ENCODE results near the gene GADD45B. TPM values are rescaled to one million over a fixed set of nuclear protein-coding genes. Genes with fewer than 3 reads are reported as not detected.

Gene GADD45B
- total RNA-seq, 1 experiment from 2014 or later = 16.2 TPM

DNA sequence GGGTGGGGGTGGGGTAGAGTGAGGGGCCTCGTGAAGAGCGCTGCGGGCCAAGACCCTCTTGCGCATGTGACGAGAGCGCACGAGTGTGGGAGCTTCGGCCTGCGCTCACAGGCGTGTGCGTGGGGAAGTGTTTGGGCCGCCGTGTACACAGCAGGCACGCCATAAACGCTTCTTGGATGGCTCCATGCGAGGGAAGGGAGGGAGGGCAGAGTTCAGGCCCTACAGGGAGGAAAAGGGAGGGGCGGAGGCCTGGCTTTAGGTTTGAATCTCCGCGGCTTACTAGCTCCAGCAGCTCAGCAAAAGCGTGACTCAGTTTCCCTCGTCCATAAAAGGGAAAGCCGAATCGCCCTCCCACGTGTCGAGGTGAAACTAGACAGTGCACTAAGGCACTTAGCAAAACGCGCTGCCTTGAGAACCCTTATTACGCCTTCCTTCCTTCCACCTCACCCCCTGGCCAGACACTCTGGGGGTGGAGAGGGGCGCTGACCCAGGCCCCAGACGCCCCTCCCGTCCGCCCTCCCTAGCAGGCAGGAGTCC is 12.5 kb downstream of the GADD45B start:
- WGBS (ENCODE audit: extremely low coverage, insufficient read length, low lambda C conversion rate) = no CpG with 5 or more reads among the region's 32 CpGs
- no peak overlapping the region for H3K9ac ChIP-seq (ENCODE audit: extremely low read depth, insufficient read length, low read length)
- no peak overlapping the region for H4K8ac ChIP-seq (replicated peaks; ENCODE audit: insufficient read length, low read depth, low read length)
- no peak overlapping the region for H2BK12ac ChIP-seq (ENCODE audit: insufficient read length, low read depth, low read length)
- Mint-ChIP-seq H3K9me3 (peaks cover 0 to 3% of the 10 kb centered on the region in 2 experiments; a peak in 3 of 5 replicates), H3K27me3 (ENCODE audit: low read depth) (peaks cover 63% of the 10 kb centered on the region), H3K4me1 (peaks cover 0 to 7% of the 10 kb centered on the region in 2 experiments; a peak in 2 of 4 replicates), H3K27ac (no peak overlapping the region), H3K36me3 (ENCODE audit: insufficient read depth in 1 of 3, low read depth in 3 of 3) (no peaks in the 10 kb centered on the region; a peak in 1 of 7 replicates), H3K4me3 (peak overlapping the region in 1 of 2 experiments; percentile 54; a peak in 1 of 5 replicates)
- no peak for DNase-seq
- no peak overlapping the region for H2BK5ac ChIP-seq (ENCODE audit: insufficient read length, low read length)
- H3K4me1 ChIP-seq (ENCODE audit: insufficient read depth, low read length) = no peaks in the 10 kb centered on the region
- no peak overlapping the region for H4K5ac ChIP-seq (ENCODE audit: insufficient read length, low read depth, low read length)
- H2BK15ac ChIP-seq (ENCODE audit: low read depth, low read length) = no peak overlapping the region
- H3K79me1 ChIP-seq (ENCODE audit: insufficient read depth, low read depth, low read length, poor library complexity, severe bottlenecking) = no peaks in the 10 kb centered on the region
- no peaks in the 10 kb centered on the region for H3K79me2 ChIP-seq (ENCODE audit: insufficient read depth, low read length)
- no peak overlapping the region for H2BK120ac ChIP-seq (ENCODE audit: low read depth, low read length, poor library complexity, severe bottlenecking)
- H3K4ac ChIP-seq (ENCODE audit: low read depth, low read length) = no peak overlapping the region
- H3K9me3 ChIP-seq (ENCODE audit: control insufficient read depth, low read depth, low read length) = no peaks in the 10 kb centered on the region
- H3K4me2 ChIP-seq (ENCODE audit: insufficient read depth, insufficient read length, low read length) = peak overlapping the region; percentile 30
- peaks cover 14% of the 10 kb centered on the region; the same call in 1 of the 2 replicates for H3K27me3 ChIP-seq (ENCODE audit: insufficient read depth, low read length)
- TF ChIP-seq, protein P1, sequence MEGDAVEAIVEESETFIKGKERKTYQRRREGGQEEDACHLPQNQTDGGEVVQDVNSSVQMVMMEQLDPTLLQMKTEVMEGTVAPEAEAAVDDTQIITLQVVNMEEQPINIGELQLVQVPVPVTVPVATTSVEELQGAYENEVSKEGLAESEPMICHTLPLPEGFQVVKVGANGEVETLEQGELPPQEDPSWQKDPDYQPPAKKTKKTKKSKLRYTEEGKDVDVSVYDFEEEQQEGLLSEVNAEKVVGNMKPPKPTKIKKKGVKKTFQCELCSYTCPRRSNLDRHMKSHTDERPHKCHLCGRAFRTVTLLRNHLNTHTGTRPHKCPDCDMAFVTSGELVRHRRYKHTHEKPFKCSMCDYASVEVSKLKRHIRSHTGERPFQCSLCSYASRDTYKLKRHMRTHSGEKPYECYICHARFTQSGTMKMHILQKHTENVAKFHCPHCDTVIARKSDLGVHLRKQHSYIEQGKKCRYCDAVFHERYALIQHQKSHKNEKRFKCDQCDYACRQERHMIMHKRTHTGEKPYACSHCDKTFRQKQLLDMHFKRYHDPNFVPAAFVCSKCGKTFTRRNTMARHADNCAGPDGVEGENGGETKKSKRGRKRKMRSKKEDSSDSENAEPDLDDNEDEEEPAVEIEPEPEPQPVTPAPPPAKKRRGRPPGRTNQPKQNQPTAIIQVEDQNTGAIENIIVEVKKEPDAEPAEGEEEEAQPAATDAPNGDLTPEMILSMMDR (conservative IDR thresholded peaks at IDR 0.05) = no peak
- H2AK5ac ChIP-seq (ENCODE audit: insufficient read length, low read length) = no peak overlapping the region
- H3K56ac ChIP-seq (ENCODE audit: insufficient read length, low read depth, low read length) = no peak overlapping the region
- no peaks in the 10 kb centered on the region for H4K20me1 ChIP-seq (ENCODE audit: control insufficient read depth, insufficient read depth, insufficient read length)
- H3K23ac ChIP-seq (ENCODE audit: insufficient read length, low read depth, low read length) = no peak overlapping the region
- no peak overlapping the region for H4K91ac ChIP-seq (ENCODE audit: insufficient read length, low read depth, low read length)
- no peak overlapping the region for H2AFZ ChIP-seq (ENCODE audit: low read length)
- H2BK20ac ChIP-seq (ENCODE audit: low read depth, low read length, poor library complexity, severe bottlenecking) = no peak overlapping the region
- H3T11ph ChIP-seq (ENCODE audit: low read length) = no peak overlapping the region
- H3K27ac ChIP-seq (ENCODE audit: insufficient read length, low read depth, low read length) = no peak overlapping the region
- no peak overlapping the region for H3K18ac ChIP-seq (ENCODE audit: insufficient read length, low read depth, low read length)
- no peaks in the 10 kb centered on the region for H3K23me2 ChIP-seq (ENCODE audit: insufficient read length, low read depth, low read length, poor library complexity, severe bottlenecking)
- H3K14ac ChIP-seq (ENCODE audit: insufficient read depth, low read length) = no peak overlapping the region

All from H9 (cell line).